GM23248 (cell line): Measurements from ENCODE around the gene CCNYL1. TPM values are rescaled to one million over a fixed set of nuclear protein-coding genes. Genes with fewer than 3 reads are reported as not detected.

ENCODE experiments used
- DNase-seq: peaks from one replicate; pipeline ENCODE4 v3.0.0-alpha.2; 2015
- H2AFZ ChIP-seq: fragments of 200-600 bp; sonication (generic); 2 replicates; pipeline ENCODE4 v1.6.1; 2016; ENCODE audit warnings: antibody characterized with exemption
- H3F3A ChIP-seq: fragments of 200-600 bp; sonication (generic); 2 replicates; pipeline ENCODE4 v1.6.1; 2016; ENCODE audit warnings: mild to moderate bottlenecking, antibody characterized with exemption, mixed run types; ENCODE audit not compliant: insufficient read depth
- H3K27ac ChIP-seq: fragments of 200-600 bp; sonication (generic); 2 replicates; pipeline ENCODE4 v1.5.1; 2016; ENCODE audit warnings: mild to moderate bottlenecking
- H3K27me3 ChIP-seq: fragments of 200-600 bp; sonication (generic); replicated peaks from 2 replicates; pipeline ENCODE4 v1.6.1; 2016; ENCODE audit warnings: mild to moderate bottlenecking; ENCODE audit not compliant: insufficient read depth
- H3K36me3 ChIP-seq: fragments of 200-600 bp; sonication (generic); 2 replicates; pipeline ENCODE4 v1.6.1; 2016; ENCODE audit warnings: low read depth, mild to moderate bottlenecking
- H3K4me1 ChIP-seq: fragments of 200-600 bp; sonication (generic); 2 replicates; pipeline ENCODE4 v1.6.1; 2016; ENCODE audit warnings: mild to moderate bottlenecking; ENCODE audit not compliant: insufficient read depth
- H3K4me2 ChIP-seq: fragments of 200-600 bp; sonication (generic); one replicate; pipeline ENCODE4 v1.6.1; 2016; ENCODE audit warnings: mild to moderate bottlenecking; ENCODE audit not compliant: unreplicated experiment
- H3K4me3 ChIP-seq: fragments of 200-600 bp; sonication (generic); 2 replicates; pipeline ENCODE4 v1.5.1; 2016; ENCODE audit warnings: mild to moderate bottlenecking
- H3K79me2 ChIP-seq: fragments of 200-600 bp; sonication (generic); 2 replicates; pipeline ENCODE4 v1.6.1; 2016; ENCODE audit warnings: mild to moderate bottlenecking; ENCODE audit not compliant: insufficient read depth
- H3K9ac ChIP-seq: fragments of 200-600 bp; sonication (generic); 2 replicates; pipeline ENCODE4 v1.6.1; 2016; ENCODE audit warnings: mild to moderate bottlenecking
- H3K9me2 ChIP-seq: fragments of 200-600 bp; sonication (generic); 2 replicates; pipeline ENCODE4 v1.6.1; 2016; ENCODE audit warnings: mixed run types, mild to moderate bottlenecking, moderate library complexity; ENCODE audit not compliant: insufficient read depth
- H3K9me3 ChIP-seq: fragments of 200-600 bp; sonication (generic); one replicate; pipeline ENCODE4 v1.6.1; 2017; ENCODE audit warnings: low read depth
- H4K20me1 ChIP-seq: fragments of 200-600 bp; sonication (generic); 2 replicates; pipeline ENCODE4 v1.6.0; 2016; ENCODE audit not compliant: insufficient read depth
- EZH2 ChIP-seq: fragments of 200-600 bp; sonication (generic); IDR thresholded peaks from 2 replicates; pipeline ENCODE4 v1.6.1; 2018; ENCODE audit warnings: antibody characterized with exemption, mild to moderate bottlenecking; ENCODE audit not compliant: insufficient read depth, poor library complexity, severe bottlenecking
- EZH2phosphoT487 ChIP-seq: fragments of 200-600 bp; sonication (generic); IDR thresholded peaks from 2 replicates; pipeline ENCODE4 v1.6.1; 2018; ENCODE audit warnings: antibody characterized with exemption, moderate library complexity, mild to moderate bottlenecking, low read depth; ENCODE audit not compliant: insufficient read depth
- WGBS, 2 experiments: methylation state at CpG; one replicate each; pipeline ENCODE4 v1.1.6; 2015 to 2017; ENCODE audit warnings: low lambda C conversion rate in 2 of 2, low coverage in 1 of 2; ENCODE audit errors: missing lambda C conversion rate in 2 of 2; 5-methylcytosine and 5-hydroxymethylcytosine counted together
- in situ Hi-C: fragments of 300-500 bp; cut with MboI; formaldehyde crosslinking; loops from 2 replicates; pipeline ENCODE4 v1.15.0; 2020
- polyA plus RNA-seq: library from polyadenylated mRNA; unstranded; fragments of >200 nt; fragmentation: Nextera tagmentation; extraction: Ambion mirVana; gene quantifications from 2 replicates; pipeline ENCODE4 v1.2.1, GENCODE V29; 2016
- total RNA-seq: library from RNA; depleted of rRNA; stranded (reverse); fragments of >200 nt; shearing (Covaris generic); gene quantifications from 2 replicates; pipeline ENCODE4 v1.2.3, GENCODE V29; 2014

Gene CCNYL1
- total and polyA plus RNA-seq, 2 experiments from 2014 or later: 12.5 to 12.7 TPM

GRCh38 chr2:207747653-207748560, 36.5 kb downstream of the CCNYL1 start:
- Histone ChIP-seq H3F3A (no peaks in the 10 kb centered on the region), H3K36me3 (peaks cover 10% of the 10 kb centered on the region), H3K4me2 (no peak overlapping the region), H3K27ac (no peak overlapping the region), H3K27me3 (no peaks in the 10 kb centered on the region), H3K79me2 (no peaks in the 10 kb centered on the region), H3K4me1 (no peaks in the 10 kb centered on the region), H3K4me3 (no peak overlapping the region), H2AFZ (no peak overlapping the region), H3K9ac (no peak overlapping the region), H3K9me3 (no peaks in the 10 kb centered on the region), H4K20me1 (no peaks in the 10 kb centered on the region), H3K9me2 (no peaks in the 10 kb centered on the region)
- in situ Hi-C loops: loop anchor here (10.0 kb wide), 2 partner anchors 287 to 317 kb away; no protein-coding TSS in a partner anchor
- no peak for DNase-seq
- TF ChIP-seq EZH2 (no peak), EZH2phosphoT487 (no peak)
- 89 to 92% methylated on average over 15 of the region's 15 CpGs for WGBS, 2 experiments

- Histone ChIP-seq H3K9ac (no peak overlapping the region), H3K4me2 (no peak overlapping the region), H3K27me3 (no peaks in the 10 kb centered on the region), H3K27ac (no peak overlapping the region), H3K79me2 (no peaks in the 10 kb centered on the region), H3K9me3 (no peaks in the 10 kb centered on the region), H3F3A (no peaks in the 10 kb centered on the region), H3K36me3 (peaks cover 10% of the 10 kb centered on the region), H3K4me3 (no peak overlapping the region), H4K20me1 (no peaks in the 10 kb centered on the region), H3K4me1 (no peaks in the 10 kb centered on the region), H3K9me2 (no peaks in the 10 kb centered on the region), H2AFZ (no peak overlapping the region)
- no peak for DNase-seq
- in situ Hi-C loops: loop anchor here (10.0 kb wide), 2 partner anchors 286 to 316 kb away; no protein-coding TSS in a partner anchor
- TF ChIP-seq EZH2phosphoT487: no peak
- no peak for TF ChIP-seq EZH2
Observed at GRCh38 chr2:207748993-207749392, 37.6 kb downstream of the CCNYL1 start.

GRCh38 chr2:207749873-207750272, 38.4 kb downstream of the CCNYL1 start:
- H3K4me1 ChIP-seq: no peaks in the 10 kb centered on the region
- no peak overlapping the region for H3K27ac ChIP-seq
- H3K36me3 ChIP-seq: peaks cover 10% of the 10 kb centered on the region
- no peaks in the 10 kb centered on the region for H4K20me1 ChIP-seq
- WGBS, 2 experiments: 58 to 79% methylated on average over 2 of the region's 2 CpGs
- no peaks in the 10 kb centered on the region for H3K9me2 ChIP-seq
- no peak overlapping the region for H2AFZ ChIP-seq
- H3K4me3 ChIP-seq: no peak overlapping the region
- no peaks in the 10 kb centered on the region for H3K79me2 ChIP-seq
- no peak for TF ChIP-seq EZH2phosphoT487
- no peak for TF ChIP-seq EZH2
- H3F3A ChIP-seq: no peaks in the 10 kb centered on the region
- no peaks in the 10 kb centered on the region for H3K27me3 ChIP-seq
- in situ Hi-C loops: loop anchor here (10.0 kb wide), 2 partner anchors 285 to 315 kb away; no protein-coding TSS in a partner anchor
- H3K9me3 ChIP-seq: no peaks in the 10 kb centered on the region
- no peak overlapping the region for H3K9ac ChIP-seq
- DNase-seq: no peak
- H3K4me2 ChIP-seq: no peak overlapping the region

GRCh38 chr2:207750345-207750744, 38.9 kb downstream of the CCNYL1 start:
- Histone ChIP-seq H3K27me3 (no peaks in the 10 kb centered on the region), H3K4me3 (no peak overlapping the region), H3K4me2 (no peak overlapping the region), H4K20me1 (no peaks in the 10 kb centered on the region), H3K9me2 (no peaks in the 10 kb centered on the region), H3K9me3 (no peaks in the 10 kb centered on the region), H3K27ac (no peak overlapping the region), H3K9ac (no peak overlapping the region), H3K79me2 (no peaks in the 10 kb centered on the region), H3F3A (no peaks in the 10 kb centered on the region), H3K36me3 (peaks cover 10% of the 10 kb centered on the region), H3K4me1 (no peaks in the 10 kb centered on the region), H2AFZ (no peak overlapping the region)
- whole genome bisulfite sequencing, 2 experiments: 91 to 94% methylated on average over 7 of the region's 7 CpGs
- in situ Hi-C loops: no loop called here
- DNase-seq: no peak
- TF ChIP-seq EZH2phosphoT487: no peak
